Measurements from ENCODE around the gene LRP2.

GRCh38 chr2:169104848-169105247, 257.5 kb downstream of the LRP2 start:
- TF ChIP-seq POLR2AphosphoS5 (IDR thresholded peaks at IDR 0.05; ENCODE audit: low read depth) (no peak), EZH2 (IDR thresholded peaks at IDR 0.05; ENCODE audit: low read depth, unreplicated experiment) (no peak), REST (IDR thresholded peaks at IDR 0.05; ENCODE audit: unreplicated experiment) (no peak), EZH2phosphoT487 (IDR thresholded peaks at IDR 0.05; ENCODE audit: unreplicated experiment) (no peak)
- TF ChIP-seq, protein P1, sequence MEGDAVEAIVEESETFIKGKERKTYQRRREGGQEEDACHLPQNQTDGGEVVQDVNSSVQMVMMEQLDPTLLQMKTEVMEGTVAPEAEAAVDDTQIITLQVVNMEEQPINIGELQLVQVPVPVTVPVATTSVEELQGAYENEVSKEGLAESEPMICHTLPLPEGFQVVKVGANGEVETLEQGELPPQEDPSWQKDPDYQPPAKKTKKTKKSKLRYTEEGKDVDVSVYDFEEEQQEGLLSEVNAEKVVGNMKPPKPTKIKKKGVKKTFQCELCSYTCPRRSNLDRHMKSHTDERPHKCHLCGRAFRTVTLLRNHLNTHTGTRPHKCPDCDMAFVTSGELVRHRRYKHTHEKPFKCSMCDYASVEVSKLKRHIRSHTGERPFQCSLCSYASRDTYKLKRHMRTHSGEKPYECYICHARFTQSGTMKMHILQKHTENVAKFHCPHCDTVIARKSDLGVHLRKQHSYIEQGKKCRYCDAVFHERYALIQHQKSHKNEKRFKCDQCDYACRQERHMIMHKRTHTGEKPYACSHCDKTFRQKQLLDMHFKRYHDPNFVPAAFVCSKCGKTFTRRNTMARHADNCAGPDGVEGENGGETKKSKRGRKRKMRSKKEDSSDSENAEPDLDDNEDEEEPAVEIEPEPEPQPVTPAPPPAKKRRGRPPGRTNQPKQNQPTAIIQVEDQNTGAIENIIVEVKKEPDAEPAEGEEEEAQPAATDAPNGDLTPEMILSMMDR (conservative IDR thresholded peaks at IDR 0.05; ENCODE audit: low read depth in 2 of 2): no peak

Measured in GM23338 (cell line).